Measurements from ENCODE around the gene POM121L12.

Gene POM121L12

GRCh38 chr7:53035499-53036412 lies at the start of gene POM121L12:
TSS of gene POM121L12 (plus strand) at chr7:53035633. CDS start at chr7:53035672, 39 bp downstream.
- DNase-seq (ENCODE audit: low read depth in 2 of 2): no peak

GRCh38 chr7:52992001-52992400 lies 43.4 kb upstream of the POM121L12 start:
- DNase-seq (ENCODE audit: low read depth in 2 of 2): no peak

GRCh38 chr7:52992479-52993162 lies 42.8 kb upstream of the POM121L12 start:
- DNase-seq (ENCODE audit: low read depth in 2 of 2): no peak

GRCh38 chr7:52995676-52996075 lies 39.8 kb upstream of the POM121L12 start:
- no peak for DNase-seq (ENCODE audit: low read depth in 2 of 2)

GRCh38 chr7:53001221-53001620 lies 34.2 kb upstream of the POM121L12 start:
- DNase-seq (ENCODE audit: low read depth in 2 of 2): no peak

GRCh38 chr7:53002389-53002788 lies 33.0 kb upstream of the POM121L12 start:
- DNase-seq (ENCODE audit: low read depth in 2 of 2): no peak

- no peak for DNase-seq (ENCODE audit: low read depth in 2 of 2)
Measured at GRCh38 chr7:53003653-53004445, 31.6 kb upstream of the POM121L12 start.

- DNase-seq (ENCODE audit: low read depth in 2 of 2): no peak
Measured at GRCh38 chr7:53013925-53014324, 21.5 kb upstream of the POM121L12 start.

GRCh38 chr7:53015463-53015862 lies 20.0 kb upstream of the POM121L12 start:
- DNase-seq (ENCODE audit: low read depth in 2 of 2): no peak

GRCh38 chr7:53022893-53023292 lies 12.5 kb upstream of the POM121L12 start:
- no peak for DNase-seq (ENCODE audit: low read depth in 2 of 2)

- DNase-seq (ENCODE audit: low read depth in 2 of 2): no peak
Measured at GRCh38 chr7:53048638-53049037, 13.2 kb downstream of the POM121L12 start.

- DNase-seq (ENCODE audit: low read depth in 2 of 2): no peak
Measured at GRCh38 chr7:53050433-53050832, 15.0 kb downstream of the POM121L12 start.

- no peak for DNase-seq (ENCODE audit: low read depth in 2 of 2)
Measured at GRCh38 chr7:53059591-53059990, 24.2 kb downstream of the POM121L12 start.

- no peak for DNase-seq (ENCODE audit: low read depth in 2 of 2)
Measured at GRCh38 chr7:53060066-53060465, 24.6 kb downstream of the POM121L12 start.

- no peak for DNase-seq (ENCODE audit: low read depth in 2 of 2)
Measured at GRCh38 chr7:53062796-53063195, 27.4 kb downstream of the POM121L12 start.

GRCh38 chr7:53068673-53069072 lies 33.2 kb downstream of the POM121L12 start:
- no peak for DNase-seq (ENCODE audit: low read depth in 2 of 2)

- no peak for DNase-seq (ENCODE audit: low read depth in 2 of 2)
Measured at GRCh38 chr7:53070883-53071282, 35.5 kb downstream of the POM121L12 start.

Measured in stimulated activated CD4-positive, alpha-beta T cell treated with anti-CD3 and anti-CD28 coated beads, Interleukin-4, amount 100 ng/mL, for 48 hours (primary cell).